NB4 (cell line): ENCODE data around the gene ESRRA.
"Not testable (repeated sequence)": the region's sequence is repeated elsewhere in the genome, so short reads cannot be mapped to it uniquely, and the experiment has no call there.

Experiments
- DNase-seq: peaks from one replicate; pipeline ENCODE4 v3.0.0; 2010; ENCODE audit warnings: low read depth
- H3K4me3 ChIP-seq: one replicate; pipeline ENCODE4 v1.5.1; 2011; ENCODE audit warnings: mild to moderate bottlenecking, low read depth, low read length, moderate library complexity
- MYC ChIP-seq: IDR thresholded peaks from 2 replicates; pipeline ENCODE4 v1.6.1; 2011; ENCODE audit warnings: low read depth, low read length
- POLR2A ChIP-seq: IDR thresholded peaks from 2 replicates; pipeline ENCODE4 v1.6.1; 2011; ENCODE audit warnings: mild to moderate bottlenecking; ENCODE audit not compliant: insufficient read length; ENCODE audit errors: extremely low read depth
- TF ChIP-seq, protein P1 (sequence below): IDR thresholded peaks from one replicate; pipeline ENCODE4 v1.5.1; 2012; ENCODE audit warnings: low read depth, low read length
- TF ChIP-seq, protein P2 (sequence below): IDR thresholded peaks from 2 replicates; pipeline ENCODE4 v1.6.1; 2011; ENCODE audit warnings: low read depth, low read length

Gene ESRRA

DNA sequence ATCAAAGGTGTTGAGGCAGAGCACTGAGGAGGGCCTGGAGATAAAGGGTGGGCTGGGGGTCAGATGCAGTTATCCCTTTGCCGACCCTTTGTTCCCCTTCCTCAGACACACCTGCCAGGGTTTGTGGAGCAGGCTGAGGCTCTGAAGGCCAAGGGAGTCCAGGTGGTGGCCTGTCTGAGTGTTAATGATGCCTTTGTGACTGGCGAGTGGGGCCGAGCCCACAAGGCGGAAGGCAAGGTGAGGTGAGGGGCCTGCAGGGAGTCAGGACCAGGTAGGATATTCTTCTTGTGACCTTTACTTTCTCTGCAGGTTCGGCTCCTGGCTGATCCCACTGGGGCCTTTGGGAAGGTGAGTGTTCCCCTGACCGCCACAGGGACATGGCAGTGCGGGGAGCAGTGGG is 15.2 kb downstream of the ESRRA start:
- no peak for DNase-seq

DNA sequence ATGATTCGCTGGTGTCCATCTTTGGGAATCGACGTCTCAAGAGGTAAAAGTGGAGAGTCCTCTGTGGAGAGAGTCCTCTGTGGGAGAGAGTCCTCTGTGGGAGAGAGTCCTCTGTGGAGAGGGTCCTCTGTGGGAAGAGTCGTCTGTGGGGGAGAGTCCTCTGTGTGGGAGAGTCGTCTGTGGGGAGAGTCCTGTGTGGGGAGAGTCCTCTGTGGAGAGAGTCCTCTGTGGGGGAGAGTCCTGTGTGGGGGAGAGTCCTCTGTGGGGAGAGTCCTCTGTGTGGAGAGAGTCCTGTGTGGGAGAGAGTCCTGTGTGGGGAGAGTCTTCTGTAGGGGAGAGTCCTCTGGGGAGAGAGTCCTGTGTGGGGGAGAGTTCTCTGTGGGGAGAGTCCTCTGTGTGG is 15.7 kb downstream of the ESRRA start:
- no peak for DNase-seq
- no peak overlapping the region for H3K4me3 ChIP-seq
- TF ChIP-seq POLR2A, result no peak
- TF ChIP-seq MYC, result no peak
- TF ChIP-seq, protein P1, sequence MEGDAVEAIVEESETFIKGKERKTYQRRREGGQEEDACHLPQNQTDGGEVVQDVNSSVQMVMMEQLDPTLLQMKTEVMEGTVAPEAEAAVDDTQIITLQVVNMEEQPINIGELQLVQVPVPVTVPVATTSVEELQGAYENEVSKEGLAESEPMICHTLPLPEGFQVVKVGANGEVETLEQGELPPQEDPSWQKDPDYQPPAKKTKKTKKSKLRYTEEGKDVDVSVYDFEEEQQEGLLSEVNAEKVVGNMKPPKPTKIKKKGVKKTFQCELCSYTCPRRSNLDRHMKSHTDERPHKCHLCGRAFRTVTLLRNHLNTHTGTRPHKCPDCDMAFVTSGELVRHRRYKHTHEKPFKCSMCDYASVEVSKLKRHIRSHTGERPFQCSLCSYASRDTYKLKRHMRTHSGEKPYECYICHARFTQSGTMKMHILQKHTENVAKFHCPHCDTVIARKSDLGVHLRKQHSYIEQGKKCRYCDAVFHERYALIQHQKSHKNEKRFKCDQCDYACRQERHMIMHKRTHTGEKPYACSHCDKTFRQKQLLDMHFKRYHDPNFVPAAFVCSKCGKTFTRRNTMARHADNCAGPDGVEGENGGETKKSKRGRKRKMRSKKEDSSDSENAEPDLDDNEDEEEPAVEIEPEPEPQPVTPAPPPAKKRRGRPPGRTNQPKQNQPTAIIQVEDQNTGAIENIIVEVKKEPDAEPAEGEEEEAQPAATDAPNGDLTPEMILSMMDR, result no peak
- TF ChIP-seq, protein P2, sequence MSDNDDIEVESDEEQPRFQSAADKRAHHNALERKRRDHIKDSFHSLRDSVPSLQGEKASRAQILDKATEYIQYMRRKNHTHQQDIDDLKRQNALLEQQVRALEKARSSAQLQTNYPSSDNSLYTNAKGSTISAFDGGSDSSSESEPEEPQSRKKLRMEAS, result no peak

More for the DNA sequence above, 15.2 kb downstream of the ESRRA start:
- TF ChIP-seq, protein P2, result no peak
- TF ChIP-seq POLR2A, result no peak
- TF ChIP-seq, protein P1, result no peak
- TF ChIP-seq MYC, result no peak
- H3K4me3 ChIP-seq, result no peak overlapping the region

DNA sequence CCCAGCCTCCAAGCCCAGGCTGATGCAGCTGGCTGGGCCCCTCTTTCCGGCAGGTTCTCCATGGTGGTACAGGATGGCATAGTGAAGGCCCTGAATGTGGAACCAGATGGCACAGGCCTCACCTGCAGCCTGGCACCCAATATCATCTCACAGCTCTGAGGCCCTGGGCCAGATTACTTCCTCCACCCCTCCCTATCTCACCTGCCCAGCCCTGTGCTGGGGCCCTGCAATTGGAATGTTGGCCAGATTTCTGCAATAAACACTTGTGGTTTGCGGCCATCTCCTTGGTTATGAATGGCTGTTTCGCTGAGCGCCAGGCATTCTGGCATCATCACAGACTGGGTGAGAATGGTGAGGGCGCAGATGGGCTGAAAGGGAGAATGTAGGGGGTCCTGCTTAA is 16.2 kb downstream of the ESRRA start:
- H3K4me3 ChIP-seq, result no peak overlapping the region
- no peak for DNase-seq
- no peak for TF ChIP-seq MYC
- TF ChIP-seq, protein P2, result no peak
- TF ChIP-seq, protein P1, result no peak
- TF ChIP-seq POLR2A, result no peak

DNA sequence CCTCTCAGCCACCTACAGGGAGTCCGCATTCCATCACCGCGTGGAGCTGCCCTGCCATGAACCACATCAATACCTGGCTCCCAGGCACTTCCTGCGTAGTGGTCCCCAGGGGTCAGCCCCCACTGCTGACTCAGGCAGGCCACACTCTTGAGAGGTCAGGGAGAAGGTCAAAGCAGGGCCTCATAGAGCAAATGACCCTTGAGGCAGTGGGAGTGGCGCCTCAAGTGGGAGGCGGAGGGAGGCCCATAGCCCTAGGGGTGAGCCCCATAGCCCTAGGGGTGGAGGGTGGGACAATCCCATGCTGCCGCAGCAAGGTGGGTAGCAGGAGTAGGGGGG is 17.6 kb downstream of the ESRRA start:
- no peak for DNase-seq
- H3K4me3 ChIP-seq, result no peak overlapping the region
- TF ChIP-seq POLR2A (no peak), MYC (no peak)
- TF ChIP-seq, protein P2, result no peak
- TF ChIP-seq, protein P1, result no peak

DNA sequence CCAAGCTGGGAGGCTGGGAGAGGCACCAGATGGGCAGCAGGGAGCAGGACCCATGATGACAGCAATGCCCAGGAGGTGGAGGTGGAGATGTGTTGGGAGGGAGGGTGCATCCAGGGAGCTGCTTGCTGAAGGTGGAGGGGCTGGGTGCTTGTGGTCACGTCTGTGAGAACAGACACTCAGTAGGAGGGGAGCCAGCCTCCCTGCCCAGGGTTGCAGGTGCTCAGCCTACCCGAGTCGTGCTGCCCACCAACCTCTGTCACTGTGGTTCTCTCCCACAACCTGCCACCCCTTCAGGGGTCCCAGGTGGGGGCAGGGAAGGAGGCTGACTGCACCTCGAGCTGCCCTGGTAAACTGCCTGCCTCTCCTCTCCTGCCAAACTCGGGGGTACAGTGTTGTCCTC is 18.0 kb downstream of the ESRRA start:
- DNase-seq, result no peak
- TF ChIP-seq MYC (no peak), POLR2A (no peak)
- TF ChIP-seq, protein P1, result no peak
- TF ChIP-seq, protein P2, result no peak
- no peak overlapping the region for H3K4me3 ChIP-seq

DNA sequence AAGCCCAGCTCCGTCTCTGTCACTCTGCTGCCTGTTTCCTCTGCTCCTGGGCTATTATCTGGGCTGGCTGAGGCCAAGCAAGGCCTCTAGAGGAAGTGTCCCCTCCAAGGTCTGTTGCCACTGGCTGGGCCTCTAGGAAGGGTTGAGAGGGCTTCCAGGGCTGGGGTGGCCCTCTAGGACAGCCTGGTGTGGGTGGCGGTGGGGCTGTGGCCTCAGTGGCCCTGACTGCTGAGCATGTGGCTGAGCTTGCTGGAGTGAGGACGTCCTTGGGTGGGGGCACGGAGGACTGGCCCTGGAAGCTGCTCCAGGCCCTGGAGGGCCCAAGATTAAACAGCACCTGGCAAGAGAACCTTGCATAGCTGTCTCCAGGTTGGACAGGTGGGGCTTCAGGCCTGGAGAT is 18.7 kb downstream of the ESRRA start:
- DNase-seq, result not testable (repeated sequence)

More for the DNA sequence above, 18.7 kb downstream of the ESRRA start:
- H3K4me3 ChIP-seq, result not testable (repeated sequence)
